ENCODE results near the gene JARID2.
"Not testable (repeated sequence)": the region's sequence is repeated elsewhere in the genome, so short reads cannot be mapped to it uniquely, and the experiment has no call there.

Gene JARID2

GRCh38 chr6:15282334-15282733 lies 36.5 kb downstream of the JARID2 start:
- TF ChIP-seq, protein P1, sequence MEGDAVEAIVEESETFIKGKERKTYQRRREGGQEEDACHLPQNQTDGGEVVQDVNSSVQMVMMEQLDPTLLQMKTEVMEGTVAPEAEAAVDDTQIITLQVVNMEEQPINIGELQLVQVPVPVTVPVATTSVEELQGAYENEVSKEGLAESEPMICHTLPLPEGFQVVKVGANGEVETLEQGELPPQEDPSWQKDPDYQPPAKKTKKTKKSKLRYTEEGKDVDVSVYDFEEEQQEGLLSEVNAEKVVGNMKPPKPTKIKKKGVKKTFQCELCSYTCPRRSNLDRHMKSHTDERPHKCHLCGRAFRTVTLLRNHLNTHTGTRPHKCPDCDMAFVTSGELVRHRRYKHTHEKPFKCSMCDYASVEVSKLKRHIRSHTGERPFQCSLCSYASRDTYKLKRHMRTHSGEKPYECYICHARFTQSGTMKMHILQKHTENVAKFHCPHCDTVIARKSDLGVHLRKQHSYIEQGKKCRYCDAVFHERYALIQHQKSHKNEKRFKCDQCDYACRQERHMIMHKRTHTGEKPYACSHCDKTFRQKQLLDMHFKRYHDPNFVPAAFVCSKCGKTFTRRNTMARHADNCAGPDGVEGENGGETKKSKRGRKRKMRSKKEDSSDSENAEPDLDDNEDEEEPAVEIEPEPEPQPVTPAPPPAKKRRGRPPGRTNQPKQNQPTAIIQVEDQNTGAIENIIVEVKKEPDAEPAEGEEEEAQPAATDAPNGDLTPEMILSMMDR (conservative IDR thresholded peaks at IDR 0.05; ENCODE audit: low read depth, low read length) = no peak
- no peak for DNase-seq (ENCODE audit: low read depth)

GRCh38 chr6:15283986-15284361 lies 38.1 kb downstream of the JARID2 start:
- H3K4me3 ChIP-seq (ENCODE audit: low read depth, low read length) = no peak overlapping the region
- TF ChIP-seq, protein P1 (conservative IDR thresholded peaks at IDR 0.05; ENCODE audit: low read depth, low read length) = no peak
- DNase-seq (ENCODE audit: low read depth) = peak; percentile 79

More at GRCh38 chr6:15282334-15282733, 36.5 kb downstream of the JARID2 start:
- no peak overlapping the region for H3K4me3 ChIP-seq (ENCODE audit: low read depth, low read length)

GRCh38 chr6:15284743-15285142 lies 38.9 kb downstream of the JARID2 start:
- H3K4me3 ChIP-seq (ENCODE audit: low read depth, low read length) = no peak overlapping the region
- TF ChIP-seq, protein P1 (conservative IDR thresholded peaks at IDR 0.05; ENCODE audit: low read depth, low read length) = no peak
- peak; percentile 72 for DNase-seq (ENCODE audit: low read depth)

- no peak overlapping the region for H3K4me3 ChIP-seq (ENCODE audit: low read depth, low read length)
- peak; percentile 24 for DNase-seq (ENCODE audit: low read depth)
- TF ChIP-seq, protein P1 (conservative IDR thresholded peaks at IDR 0.05; ENCODE audit: low read depth, low read length) = peak; percentile 30
Observed at GRCh38 chr6:15285682-15286294, 39.9 kb downstream of the JARID2 start.

- H3K4me3 ChIP-seq (ENCODE audit: low read depth, low read length) = no peak overlapping the region
- TF ChIP-seq, protein P1 (conservative IDR thresholded peaks at IDR 0.05; ENCODE audit: low read depth, low read length) = no peak
- no peak for DNase-seq (ENCODE audit: low read depth)
Observed at GRCh38 chr6:15287670-15288375, 42.0 kb downstream of the JARID2 start.

- no peak for DNase-seq (ENCODE audit: low read depth)
- TF ChIP-seq, protein P1 (conservative IDR thresholded peaks at IDR 0.05; ENCODE audit: low read depth, low read length) = no peak
- no peak overlapping the region for H3K4me3 ChIP-seq (ENCODE audit: low read depth, low read length)
Observed at GRCh38 chr6:15288856-15289255, 43.0 kb downstream of the JARID2 start.

DNA sequence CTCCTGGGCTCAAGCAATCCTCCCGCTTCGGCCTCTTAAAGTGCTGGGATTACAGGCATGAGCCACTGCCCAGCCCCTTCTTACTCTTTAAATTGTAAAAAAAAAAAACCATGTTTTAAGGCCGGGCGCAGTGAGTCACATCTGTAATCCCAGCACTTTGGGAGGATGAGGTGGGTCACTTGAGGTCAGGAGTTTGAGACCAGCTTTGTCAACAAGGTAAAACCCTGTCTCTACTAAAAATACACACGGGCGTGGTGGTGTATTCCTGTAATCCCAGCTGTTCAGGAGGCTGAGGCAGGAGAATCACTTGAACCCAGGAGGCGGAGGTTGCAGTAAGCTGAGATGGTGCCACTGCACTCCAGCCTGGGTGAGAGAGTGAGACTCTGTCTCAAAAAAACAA lies 43.6 kb downstream of the JARID2 start:
- DNase-seq (ENCODE audit: low read depth); H3K4me3 ChIP-seq (ENCODE audit: low read depth, low read length): not testable (repeated sequence)
